ENCODE results near the gene HDAC4.

HDAC4 gene

GRCh38 chr2:239118675-239119211 lies 282.1 kb downstream of the HDAC4 start:
- no peak overlapping the region for H3K9ac ChIP-seq (ENCODE audit: low read depth, low read length)
- H3K9me3 ChIP-seq (ENCODE audit: control insufficient read depth, insufficient read depth, low read length), result no peaks in the 10 kb centered on the region
- H3K4me1 ChIP-seq (ENCODE audit: insufficient read depth, low read length), result peaks cover 7% of the 10 kb centered on the region; the same call in 1 of the 2 replicates
- no peaks in the 10 kb centered on the region for H3K36me3 ChIP-seq (ENCODE audit: insufficient read depth, low read length)

- Histone ChIP-seq H3K36me3 (ENCODE audit: insufficient read depth, low read length) (no peaks in the 10 kb centered on the region), H3K4me1 (ENCODE audit: insufficient read depth, low read length) (peaks cover 7% of the 10 kb centered on the region; the same call in 1 of the 2 replicates), H3K9me3 (ENCODE audit: control insufficient read depth, insufficient read depth, low read length) (no peaks in the 10 kb centered on the region), H3K9ac (ENCODE audit: low read depth, low read length) (no peak overlapping the region)
Measured at GRCh38 chr2:239118264-239118663, 282.6 kb downstream of the HDAC4 start.

- H3K4me1 ChIP-seq (ENCODE audit: insufficient read depth, low read length), result peaks cover 7% of the 10 kb centered on the region; the same call in 1 of the 2 replicates
- no peak overlapping the region for H3K9ac ChIP-seq (ENCODE audit: low read depth, low read length)
- no peaks in the 10 kb centered on the region for H3K9me3 ChIP-seq (ENCODE audit: control insufficient read depth, insufficient read depth, low read length)
- H3K36me3 ChIP-seq (ENCODE audit: insufficient read depth, low read length), result no peaks in the 10 kb centered on the region
Measured at GRCh38 chr2:239117831-239118230, 283.0 kb downstream of the HDAC4 start.

GRCh38 chr2:239116456-239117246 lies 284.2 kb downstream of the HDAC4 start:
- Histone ChIP-seq H3K4me1 (ENCODE audit: insufficient read depth, low read length) (peaks cover 7% of the 10 kb centered on the region; the same call in 1 of the 2 replicates), H3K9me3 (ENCODE audit: control insufficient read depth, insufficient read depth, low read length) (no peaks in the 10 kb centered on the region), H3K36me3 (ENCODE audit: insufficient read depth, low read length) (no peaks in the 10 kb centered on the region), H3K9ac (ENCODE audit: low read depth, low read length) (no peak overlapping the region)

- Histone ChIP-seq H3K9me3 (ENCODE audit: control insufficient read depth, insufficient read depth, low read length) (no peaks in the 10 kb centered on the region), H3K36me3 (ENCODE audit: insufficient read depth, low read length) (no peaks in the 10 kb centered on the region), H3K9ac (ENCODE audit: low read depth, low read length) (no peak overlapping the region), H3K4me1 (ENCODE audit: insufficient read depth, low read length) (peaks cover 7% of the 10 kb centered on the region; the same call in 1 of the 2 replicates)
Measured at GRCh38 chr2:239115616-239116015, 285.2 kb downstream of the HDAC4 start.

GRCh38 chr2:239114616-239115265 lies 286.1 kb downstream of the HDAC4 start:
- Histone ChIP-seq H3K36me3 (ENCODE audit: insufficient read depth, low read length) (no peaks in the 10 kb centered on the region), H3K9ac (ENCODE audit: low read depth, low read length) (no peak overlapping the region), H3K9me3 (ENCODE audit: control insufficient read depth, insufficient read depth, low read length) (no peaks in the 10 kb centered on the region), H3K4me1 (ENCODE audit: insufficient read depth, low read length) (peaks cover 7% of the 10 kb centered on the region; the same call in 1 of the 2 replicates)

GRCh38 chr2:239114119-239114581 lies 286.7 kb downstream of the HDAC4 start:
- Histone ChIP-seq H3K36me3 (ENCODE audit: insufficient read depth, low read length) (no peaks in the 10 kb centered on the region), H3K9me3 (ENCODE audit: control insufficient read depth, insufficient read depth, low read length) (no peaks in the 10 kb centered on the region), H3K4me1 (ENCODE audit: insufficient read depth, low read length) (peaks cover 7% of the 10 kb centered on the region; the same call in 1 of the 2 replicates), H3K9ac (ENCODE audit: low read depth, low read length) (no peak overlapping the region)

GRCh38 chr2:239113615-239114014 lies 287.2 kb downstream of the HDAC4 start:
- H3K9ac ChIP-seq (ENCODE audit: low read depth, low read length), result no peak overlapping the region
- H3K36me3 ChIP-seq (ENCODE audit: insufficient read depth, low read length), result no peaks in the 10 kb centered on the region
- H3K9me3 ChIP-seq (ENCODE audit: control insufficient read depth, insufficient read depth, low read length), result no peaks in the 10 kb centered on the region
- peaks cover 7% of the 10 kb centered on the region; the same call in 1 of the 2 replicates for H3K4me1 ChIP-seq (ENCODE audit: insufficient read depth, low read length)

GRCh38 chr2:239113171-239113570 lies 287.6 kb downstream of the HDAC4 start:
- Histone ChIP-seq H3K36me3 (ENCODE audit: insufficient read depth, low read length) (no peaks in the 10 kb centered on the region), H3K9ac (ENCODE audit: low read depth, low read length) (no peak overlapping the region), H3K9me3 (ENCODE audit: control insufficient read depth, insufficient read depth, low read length) (no peaks in the 10 kb centered on the region), H3K4me1 (ENCODE audit: insufficient read depth, low read length) (peaks cover 7% of the 10 kb centered on the region; the same call in 1 of the 2 replicates)

- Histone ChIP-seq H3K4me1 (ENCODE audit: insufficient read depth, low read length) (peaks cover 7% of the 10 kb centered on the region; the same call in 1 of the 2 replicates), H3K36me3 (ENCODE audit: insufficient read depth, low read length) (no peaks in the 10 kb centered on the region), H3K9ac (ENCODE audit: low read depth, low read length) (no peak overlapping the region), H3K9me3 (ENCODE audit: control insufficient read depth, insufficient read depth, low read length) (no peaks in the 10 kb centered on the region)
Measured at GRCh38 chr2:239112127-239112774, 288.6 kb downstream of the HDAC4 start.

GRCh38 chr2:239111401-239112100 lies 289.3 kb downstream of the HDAC4 start:
- Histone ChIP-seq H3K9me3 (ENCODE audit: control insufficient read depth, insufficient read depth, low read length) (no peaks in the 10 kb centered on the region), H3K36me3 (ENCODE audit: insufficient read depth, low read length) (no peaks in the 10 kb centered on the region), H3K9ac (ENCODE audit: low read depth, low read length) (no peak overlapping the region), H3K4me1 (ENCODE audit: insufficient read depth, low read length) (peaks cover 7% of the 10 kb centered on the region; the same call in 1 of the 2 replicates)

- no peak overlapping the region for H3K9ac ChIP-seq (ENCODE audit: low read depth, low read length)
- peaks cover 7% of the 10 kb centered on the region; the same call in 1 of the 2 replicates for H3K4me1 ChIP-seq (ENCODE audit: insufficient read depth, low read length)
- H3K36me3 ChIP-seq (ENCODE audit: insufficient read depth, low read length), result no peaks in the 10 kb centered on the region
- no peaks in the 10 kb centered on the region for H3K9me3 ChIP-seq (ENCODE audit: control insufficient read depth, insufficient read depth, low read length)
Measured at GRCh38 chr2:239110595-239111048, 290.2 kb downstream of the HDAC4 start.

- H3K9ac ChIP-seq (ENCODE audit: low read depth, low read length), result no peak overlapping the region
- no peaks in the 10 kb centered on the region for H3K36me3 ChIP-seq (ENCODE audit: insufficient read depth, low read length)
- H3K9me3 ChIP-seq (ENCODE audit: control insufficient read depth, insufficient read depth, low read length), result no peaks in the 10 kb centered on the region
- peaks cover 7% of the 10 kb centered on the region; the same call in 1 of the 2 replicates for H3K4me1 ChIP-seq (ENCODE audit: insufficient read depth, low read length)
Measured at GRCh38 chr2:239109928-239110545, 290.8 kb downstream of the HDAC4 start.
